WTC11 (cell line): ENCODE measurements around the gene SAMM50. TPM values are rescaled to one million over a fixed set of nuclear protein-coding genes. Genes with fewer than 3 reads are reported as not detected.

Experiments used
- ATAC-seq: fragments of 200-7000 bp; cut with Tn5 transposase; 2 replicates; pipeline ENCODE4 v1.10.0; 2021; ENCODE audit warnings: mild to moderate bottlenecking, moderate library complexity
- CTCF ChIA-PET: fragments of 300-600 bp; sonication (Branson Sonifier 250); formaldehyde crosslinking; loops from one replicate; lab custom pipeline; 2021; ENCODE audit warnings: antibody characterized with exemption; lab: Charles Lee
- POLR2A ChIA-PET: fragments of 350-600 bp; sonication (Branson Sonifier 250); formaldehyde crosslinking; loops from one replicate; lab custom pipeline; 2021; ENCODE audit warnings: antibody characterized with exemption; lab: Charles Lee
- DNase-seq: peaks from one replicate; pipeline ENCODE4 v3.0.0; 2021; ENCODE audit warnings: low spot score
- H3K27ac Mint-ChIP-seq: 2 replicates; pipeline ENCODE4 v1.8.0; 2021; ENCODE audit warnings: mixed read lengths
- H3K27me3 Mint-ChIP-seq: 2 replicates; pipeline ENCODE4 v1.8.0; 2021; ENCODE audit warnings: low read depth, mild to moderate bottlenecking, moderate library complexity, mixed read lengths
- H3K36me3 Mint-ChIP-seq: 2 replicates; pipeline ENCODE4 v1.8.0; 2021; ENCODE audit warnings: mixed read lengths
- H3K4me1 Mint-ChIP-seq: 2 replicates; pipeline ENCODE4 v1.8.0; 2022; ENCODE audit warnings: mixed read lengths
- H3K4me3 Mint-ChIP-seq: 2 replicates; pipeline ENCODE4 v1.8.0; 2021; ENCODE audit warnings: mild to moderate bottlenecking, moderate library complexity, mixed read lengths
- H3K9me3 Mint-ChIP-seq: 2 replicates; pipeline ENCODE4 v1.8.0; 2021; ENCODE audit warnings: mixed read lengths
- ARID4B ChIP-seq: sonication (generic); formaldehyde crosslinking; IDR thresholded peaks from 2 replicates; pipeline ENCODE4 v1.8.0; 2023; ENCODE audit warnings: missing genetic modification reagents, mild to moderate bottlenecking, borderline replicate concordance
- CBFB ChIP-seq: sonication (generic); formaldehyde crosslinking; IDR thresholded peaks from 2 replicates; pipeline ENCODE4 v1.8.1; 2022; ENCODE audit warnings: mild to moderate bottlenecking, low read depth, missing genetic modification reagents
- FOXJ3 ChIP-seq: sonication (generic); formaldehyde crosslinking; IDR thresholded peaks from 2 replicates; pipeline ENCODE4 v1.9.0; 2021; ENCODE audit warnings: missing genetic modification reagents, mild to moderate bottlenecking, borderline replicate concordance
- JUN ChIP-seq: sonication (generic); formaldehyde crosslinking; IDR thresholded peaks from 2 replicates; pipeline ENCODE4 v1.8.0; 2023; ENCODE audit warnings: mild to moderate bottlenecking, missing genetic modification reagents
- NFATC4 ChIP-seq: fragments of 250-450 bp; sonication (Bioruptor Pico); IDR thresholded peaks from 2 replicates; pipeline ENCODE4 v1.9.0; 2021; ENCODE audit warnings: mild to moderate bottlenecking
- NFYB ChIP-seq: sonication (generic); formaldehyde crosslinking; conservative IDR thresholded peaks from 2 replicates; pipeline ENCODE4 v1.8.0; 2022; ENCODE audit warnings: low read depth, missing genetic modification reagents
- NR3C1 ChIP-seq: sonication (generic); formaldehyde crosslinking; conservative IDR thresholded peaks from 2 replicates; pipeline ENCODE4 v1.8.1; 2023; ENCODE audit warnings: low read depth, mild to moderate bottlenecking, missing genetic modification reagents
- SMAD4 ChIP-seq: sonication (generic); formaldehyde crosslinking; IDR thresholded peaks from 2 replicates; pipeline ENCODE4 v1.8.0; 2022; ENCODE audit warnings: mild to moderate bottlenecking, missing genetic modification reagents
- SOX15 ChIP-seq: fragments of 250-450 bp; sonication (Bioruptor Pico); IDR thresholded peaks from 2 replicates; pipeline ENCODE4 v1.9.0; 2021; ENCODE audit warnings: mild to moderate bottlenecking
- TCF7 ChIP-seq: sonication (generic); formaldehyde crosslinking; IDR thresholded peaks from 2 replicates; pipeline ENCODE4 v1.8.0; 2022; ENCODE audit warnings: mild to moderate bottlenecking, low read depth, missing genetic modification reagents, moderate library complexity
- ZNF232 ChIP-seq: sonication (generic); formaldehyde crosslinking; IDR thresholded peaks from 2 replicates; pipeline ENCODE4 v1.8.0; 2022; ENCODE audit warnings: mild to moderate bottlenecking, missing genetic modification reagents
- ZNF416 ChIP-seq: fragments of 250-450 bp; sonication (Bioruptor Pico); IDR thresholded peaks from 2 replicates; pipeline ENCODE4 v1.9.0; 2021; ENCODE audit warnings: mild to moderate bottlenecking, inconsistent platforms
- ZNF425 ChIP-seq: fragments of 250-450 bp; sonication (Bioruptor Pico); conservative IDR thresholded peaks from 2 replicates; pipeline ENCODE4 v1.9.0; 2021; ENCODE audit warnings: mild to moderate bottlenecking
- ZNF512 ChIP-seq: sonication (generic); formaldehyde crosslinking; IDR thresholded peaks from 2 replicates; pipeline ENCODE4 v1.8.1; 2022; ENCODE audit warnings: missing genetic modification reagents, borderline replicate concordance
- total RNA-seq: library from RNA; stranded (reverse); gene quantifications from 3 replicates; pipeline ENCODE4 v1.2.3, GENCODE V29; 2021

Gene SAMM50
- total RNA-seq, 1 experiment from 2014 or later, result 72.1 TPM

- no peak for TF ChIP-seq ARID4B (CRISPR knock-in tag)
Measured at GRCh38 chr22:43988960-43989359, 33.7 kb downstream of the SAMM50 start (continued).

- ATAC-seq (no peak), DNase-seq (no peak)
- H3K4me3 Mint-ChIP-seq, result no peak overlapping the region
- no peak overlapping the region for H3K27ac Mint-ChIP-seq
- H3K4me1 Mint-ChIP-seq, result no peaks in the 10 kb centered on the region
- no peaks in the 10 kb centered on the region for H3K9me3 Mint-ChIP-seq
- POLR2A ChIA-PET, result no interaction called here
- H3K27me3 Mint-ChIP-seq, result no peaks in the 10 kb centered on the region
- CTCF ChIA-PET, result no interaction called here
- H3K36me3 Mint-ChIP-seq, result peaks cover 62% of the 10 kb centered on the region
- TF ChIP-seq SMAD4, result no peak
- TF ChIP-seq ZNF232 (CRISPR knock-in tag), result no peak
- TF ChIP-seq TCF7 (CRISPR knock-in tag), result no peak
- TF ChIP-seq NR3C1 (CRISPR knock-in tag), result no peak
- TF ChIP-seq NFYB (CRISPR knock-in tag), result no peak
- no peak for TF ChIP-seq FOXJ3 (CRISPR knock-in tag)
- TF ChIP-seq ZNF416 (CRISPR knock-in tag), result no peak
- TF ChIP-seq ZNF425 (CRISPR knock-in tag), result no peak
Measured at GRCh38 chr22:43990044-43990443, 34.8 kb downstream of the SAMM50 start.

GRCh38 chr22:43991316-43992020, 36.2 kb downstream of the SAMM50 start:
- DNase-seq (no peak), ATAC-seq (no peak)
- no peak overlapping the region for H3K27ac Mint-ChIP-seq
- no peak for TF ChIP-seq CBFB (CRISPR knock-in tag)
- no peaks in the 10 kb centered on the region for H3K9me3 Mint-ChIP-seq
- peaks cover 62% of the 10 kb centered on the region for H3K36me3 Mint-ChIP-seq
- no peak overlapping the region for H3K4me3 Mint-ChIP-seq
- POLR2A ChIA-PET, result no interaction called here
- CTCF ChIA-PET, result interaction anchor here (2.3 kb wide), 2 partner anchors 18 to 340 kb away, joined by 14 to 17 read pairs; no protein-coding TSS in a partner anchor
- H3K27me3 Mint-ChIP-seq, result no peaks in the 10 kb centered on the region
- H3K4me1 Mint-ChIP-seq, result no peaks in the 10 kb centered on the region

- no peak overlapping the region for H3K4me3 Mint-ChIP-seq
- H3K4me1 Mint-ChIP-seq, result no peaks in the 10 kb centered on the region
- CTCF ChIA-PET, result interaction anchor here (0.7 to 3.1 kb wide), 50 partner anchors 10 to 764 kb away, joined by 3 to 80 read pairs (median 6); partner anchors contain the start of genes PARVB and SAMM50
- peaks cover 66% of the 10 kb centered on the region for H3K36me3 Mint-ChIP-seq
- H3K27me3 Mint-ChIP-seq, result no peaks in the 10 kb centered on the region
- H3K27ac Mint-ChIP-seq, result no peak overlapping the region
- DNase-seq (no peak), ATAC-seq (no peak)
- POLR2A ChIA-PET, result no interaction called here
- H3K9me3 Mint-ChIP-seq, result no peaks in the 10 kb centered on the region
- TF ChIP-seq JUN, result no peak
- TF ChIP-seq ZNF416 (CRISPR knock-in tag), result no peak
- TF ChIP-seq ARID4B (CRISPR knock-in tag), result no peak
- TF ChIP-seq SOX15, result no peak
- TF ChIP-seq ZNF512 (CRISPR knock-in tag), result no peak
- TF ChIP-seq NFATC4 (CRISPR knock-in tag), result no peak
Measured at GRCh38 chr22:43992331-43992821, 37.1 kb downstream of the SAMM50 start.
